Neural progenitor cell (in vitro differentiated cells): ENCODE results near the gene GAGE12J. TPM values are rescaled to one million over a fixed set of nuclear protein-coding genes. Genes with fewer than 3 reads are reported as not detected.
"Not testable (repeated sequence)": the region's sequence is repeated elsewhere in the genome, so short reads cannot be mapped to it uniquely, and the experiment has no call there.

Source experiments
- DNase-seq: peaks from one replicate; pipeline ENCODE4 v3.0.0-alpha.2; 2016; ENCODE audit warnings: low spot score
- H2AFZ ChIP-seq: fragments of 200-600 bp; sonication (generic); replicated peaks from 2 replicates; pipeline ENCODE4 v1.6.1; 2016; ENCODE audit warnings: antibody characterized with exemption
- H3F3A ChIP-seq: fragments of 200-600 bp; sonication (generic); 2 replicates; pipeline ENCODE4 v1.6.1; 2016; ENCODE audit warnings: antibody characterized with exemption, low read depth
- H3K27ac ChIP-seq: fragments of 200-600 bp; sonication (generic); 2 replicates; pipeline ENCODE4 v1.5.1; 2016; ENCODE audit warnings: mild to moderate bottlenecking
- H3K27me3 ChIP-seq: fragments of 200-600 bp; sonication (generic); 2 replicates; pipeline ENCODE4 v1.6.1; 2016; ENCODE audit warnings: mild to moderate bottlenecking, moderate library complexity
- H3K36me3 ChIP-seq: fragments of 200-600 bp; sonication (generic); 2 replicates; pipeline ENCODE4 v1.5.1; 2016
- H3K4me1 ChIP-seq: fragments of 200-600 bp; sonication (generic); 2 replicates; pipeline ENCODE4 v1.6.1; 2016; ENCODE audit warnings: mixed run types
- H3K4me2 ChIP-seq: fragments of 200-600 bp; sonication (generic); 2 replicates; pipeline ENCODE4 v1.6.1; 2016
- H3K4me3 ChIP-seq: fragments of 200-600 bp; sonication (generic); 2 replicates; pipeline ENCODE4 v1.5.1; 2016
- H3K79me2 ChIP-seq: fragments of 200-600 bp; sonication (generic); 2 replicates; pipeline ENCODE4 v1.6.1; 2016; ENCODE audit warnings: low read depth
- H3K9ac ChIP-seq: fragments of 200-600 bp; sonication (generic); 2 replicates; pipeline ENCODE4 v1.6.1; 2016
- H3K9me3 ChIP-seq: fragments of 200-600 bp; sonication (generic); 2 replicates; pipeline ENCODE4 v1.5.1; 2016; ENCODE audit warnings: low read depth
- H4K20me1 ChIP-seq: fragments of 200-600 bp; sonication (generic); 2 replicates; pipeline ENCODE4 v1.6.1; 2016; ENCODE audit warnings: low read depth
- H3K27ac Mint-ChIP-seq: 3 replicates; pipeline ENCODE4 v1.8.0; 2021; ENCODE audit warnings: mixed read lengths
- H3K27me3 Mint-ChIP-seq: 2 replicates; pipeline ENCODE4 v1.8.0; 2022; ENCODE audit warnings: low read depth, mild to moderate bottlenecking, inconsistent platforms, moderate library complexity, mixed read lengths; ENCODE audit not compliant: insufficient read depth
- H3K36me3 Mint-ChIP-seq: 3 replicates; pipeline ENCODE4 v1.8.0; 2021; ENCODE audit warnings: mixed read lengths
- H3K4me1 Mint-ChIP-seq: 3 replicates; pipeline ENCODE4 v1.8.0; 2021; ENCODE audit warnings: mixed read lengths
- H3K4me3 Mint-ChIP-seq: 3 replicates; pipeline ENCODE4 v1.8.0; 2021; ENCODE audit warnings: mild to moderate bottlenecking, moderate library complexity, mixed read lengths
- H3K9me3 Mint-ChIP-seq: 3 replicates; pipeline ENCODE4 v1.8.0; 2020; ENCODE audit warnings: mixed read lengths
- CTCF ChIP-seq: fragments of 200-600 bp; sonication (generic); IDR thresholded peaks from 2 replicates; pipeline ENCODE4 v1.5.1; 2017; ENCODE audit warnings: antibody characterized with exemption, mild to moderate bottlenecking
- EZH2 ChIP-seq: fragments of 200-600 bp; sonication (generic); IDR thresholded peaks from 2 replicates; pipeline ENCODE4 v1.6.1; 2017; ENCODE audit warnings: antibody characterized with exemption, mild to moderate bottlenecking, moderate library complexity
- EZH2phosphoT487 ChIP-seq: fragments of 200-600 bp; sonication (generic); IDR thresholded peaks from 2 replicates; pipeline ENCODE4 v1.6.1; 2017; ENCODE audit warnings: antibody characterized with exemption
- total RNA-seq: library from RNA; depleted of rRNA; stranded (reverse); fragments of >200 nt; gene quantifications from 2 replicates; pipeline ENCODE4 v1.2.3, GENCODE V29; 2015; ENCODE audit warnings: low replicate concordance

The GAGE12J gene
- total RNA-seq, 1 donor from 2014 or later = not detected

GRCh38 chrX:49312176-49312575, 9.7 kb upstream of the GAGE12J start:
- no peak overlapping the region for H3K27ac ChIP-seq

GRCh38 chrX:49316085-49316484, 5.8 kb upstream of the GAGE12J start:
- H3K36me3 ChIP-seq = no peaks in the 10 kb centered on the region
- H3F3A ChIP-seq = no peaks in the 10 kb centered on the region
- no peak overlapping the region for H3K4me2 ChIP-seq
- H3K4me3 Mint-ChIP-seq = no peak overlapping the region
- H4K20me1 ChIP-seq = no peaks in the 10 kb centered on the region
- H3K4me1 ChIP-seq = no peaks in the 10 kb centered on the region
- no peaks in the 10 kb centered on the region for H3K79me2 ChIP-seq
- H2AFZ ChIP-seq = no peak overlapping the region
- TF ChIP-seq EZH2 = no peak
- TF ChIP-seq EZH2phosphoT487 = no peak
- no peak for TF ChIP-seq CTCF
- no peak overlapping the region for H3K9ac ChIP-seq
- no peaks in the 10 kb centered on the region for H3K9me3 ChIP-seq
- no peak for DNase-seq
- H3K36me3 Mint-ChIP-seq = no peaks in the 10 kb centered on the region
- H3K27me3 ChIP-seq = no peaks in the 10 kb centered on the region
- no peaks in the 10 kb centered on the region for H3K4me1 Mint-ChIP-seq
- no peak overlapping the region for H3K27ac ChIP-seq
- no peaks in the 10 kb centered on the region for H3K9me3 Mint-ChIP-seq
- no peaks in the 10 kb centered on the region for H3K27me3 Mint-ChIP-seq
- H3K27ac Mint-ChIP-seq = no peak overlapping the region
- no peak overlapping the region for H3K4me3 ChIP-seq

More at GRCh38 chrX:49312176-49312575, 9.7 kb upstream of the GAGE12J start:
- Histone ChIP-seq H3K4me2 (no peak overlapping the region), H3K27me3 (no peaks in the 10 kb centered on the region), H3F3A (no peaks in the 10 kb centered on the region), H4K20me1 (no peaks in the 10 kb centered on the region), H3K79me2 (no peaks in the 10 kb centered on the region), H3K9ac (no peak overlapping the region), H3K4me3 (no peak overlapping the region), H3K36me3 (no peaks in the 10 kb centered on the region), H3K9me3 (no peaks in the 10 kb centered on the region), H2AFZ (no peak overlapping the region), H3K4me1 (peaks cover 6% of the 10 kb centered on the region)
- no peaks in the 10 kb centered on the region for H3K36me3 Mint-ChIP-seq
- peaks cover 22% of the 10 kb centered on the region for H3K4me1 Mint-ChIP-seq
- TF ChIP-seq CTCF (no peak), EZH2 (no peak), EZH2phosphoT487 (no peak)
- H3K4me3 Mint-ChIP-seq = no peak overlapping the region
- DNase-seq = no peak
- H3K27me3 Mint-ChIP-seq = no peaks in the 10 kb centered on the region
- no peaks in the 10 kb centered on the region for H3K9me3 Mint-ChIP-seq
- no peak overlapping the region for H3K27ac Mint-ChIP-seq

GRCh38 chrX:49322266-49322665, 429 bp downstream of the GAGE12J start:
- H3K27ac Mint-ChIP-seq, H4K20me1 ChIP-seq, H3K36me3 ChIP-seq, H3K9ac ChIP-seq, H3F3A ChIP-seq, H3K27me3 ChIP-seq, H3K27ac ChIP-seq, H2AFZ ChIP-seq, H3K36me3 Mint-ChIP-seq, H3K4me2 ChIP-seq, H3K27me3 Mint-ChIP-seq, H3K4me1 Mint-ChIP-seq, H3K9me3 ChIP-seq, H3K4me1 ChIP-seq, H3K79me2 ChIP-seq, DNase-seq, H3K4me3 Mint-ChIP-seq, H3K4me3 ChIP-seq, H3K9me3 Mint-ChIP-seq: not testable (repeated sequence)

GRCh38 chrX:49323735-49324134, 1.9 kb downstream of the GAGE12J start:
- H3K4me3 Mint-ChIP-seq, H3K4me1 ChIP-seq, H3K27me3 Mint-ChIP-seq, H3K27ac Mint-ChIP-seq, H3F3A ChIP-seq, H2AFZ ChIP-seq, H3K4me1 Mint-ChIP-seq, H3K4me2 ChIP-seq, H3K79me2 ChIP-seq, H3K9me3 ChIP-seq, H3K9me3 Mint-ChIP-seq, H3K27ac ChIP-seq, DNase-seq, H3K36me3 Mint-ChIP-seq, H4K20me1 ChIP-seq, H3K9ac ChIP-seq, H3K36me3 ChIP-seq, H3K27me3 ChIP-seq, H3K4me3 ChIP-seq: not testable (repeated sequence)

- H3K4me3 ChIP-seq, H3K4me2 ChIP-seq, H3K27ac ChIP-seq, H3K79me2 ChIP-seq, DNase-seq, H3K36me3 ChIP-seq, H3K36me3 Mint-ChIP-seq, H3F3A ChIP-seq, H3K4me3 Mint-ChIP-seq, H4K20me1 ChIP-seq, H2AFZ ChIP-seq, H3K4me1 Mint-ChIP-seq, H3K9ac ChIP-seq, H3K9me3 ChIP-seq, H3K27me3 ChIP-seq, H3K27ac Mint-ChIP-seq, H3K9me3 Mint-ChIP-seq, H3K27me3 Mint-ChIP-seq, H3K4me1 ChIP-seq: not testable (repeated sequence)
These were observed 8.6 kb downstream of the GAGE12J start for GRCh38 chrX:49330421-49330820.

- not testable (repeated sequence) for H3K4me1 Mint-ChIP-seq, H3K36me3 Mint-ChIP-seq, H3K27ac Mint-ChIP-seq, H3K9me3 Mint-ChIP-seq, H3K4me3 ChIP-seq, H3K27ac ChIP-seq, DNase-seq, H3K4me1 ChIP-seq, H3K36me3 ChIP-seq, H3F3A ChIP-seq, H3K9me3 ChIP-seq, H3K27me3 ChIP-seq, H3K4me3 Mint-ChIP-seq, H3K4me2 ChIP-seq, H4K20me1 ChIP-seq, H3K9ac ChIP-seq, H2AFZ ChIP-seq, H3K27me3 Mint-ChIP-seq, H3K79me2 ChIP-seq
These were observed 9.4 kb downstream of the GAGE12J start, which contains the start of gene GAGE13 for GRCh38 chrX:49331282-49331681. Gene GAGE13 (plus strand): TSS chrX:49331582. CDS start chrX:49332738, 1,156 bp downstream.

- not testable (repeated sequence) for H3K9ac ChIP-seq, H3K4me1 Mint-ChIP-seq, H3K4me3 Mint-ChIP-seq, H2AFZ ChIP-seq, H3K4me1 ChIP-seq, DNase-seq, H3K27ac Mint-ChIP-seq, H3K79me2 ChIP-seq, H3K4me2 ChIP-seq, H3K4me3 ChIP-seq, H3K9me3 ChIP-seq, H3K27ac ChIP-seq, H3K36me3 ChIP-seq, H3K36me3 Mint-ChIP-seq, H4K20me1 ChIP-seq, H3K27me3 ChIP-seq, H3K9me3 Mint-ChIP-seq, H3K27me3 Mint-ChIP-seq, H3F3A ChIP-seq
These were observed 10.0 kb downstream of the GAGE12J start for GRCh38 chrX:49331841-49332240.
